Measurements from ENCODE around the gene RABAC1.

The RABAC1 gene

DNA sequence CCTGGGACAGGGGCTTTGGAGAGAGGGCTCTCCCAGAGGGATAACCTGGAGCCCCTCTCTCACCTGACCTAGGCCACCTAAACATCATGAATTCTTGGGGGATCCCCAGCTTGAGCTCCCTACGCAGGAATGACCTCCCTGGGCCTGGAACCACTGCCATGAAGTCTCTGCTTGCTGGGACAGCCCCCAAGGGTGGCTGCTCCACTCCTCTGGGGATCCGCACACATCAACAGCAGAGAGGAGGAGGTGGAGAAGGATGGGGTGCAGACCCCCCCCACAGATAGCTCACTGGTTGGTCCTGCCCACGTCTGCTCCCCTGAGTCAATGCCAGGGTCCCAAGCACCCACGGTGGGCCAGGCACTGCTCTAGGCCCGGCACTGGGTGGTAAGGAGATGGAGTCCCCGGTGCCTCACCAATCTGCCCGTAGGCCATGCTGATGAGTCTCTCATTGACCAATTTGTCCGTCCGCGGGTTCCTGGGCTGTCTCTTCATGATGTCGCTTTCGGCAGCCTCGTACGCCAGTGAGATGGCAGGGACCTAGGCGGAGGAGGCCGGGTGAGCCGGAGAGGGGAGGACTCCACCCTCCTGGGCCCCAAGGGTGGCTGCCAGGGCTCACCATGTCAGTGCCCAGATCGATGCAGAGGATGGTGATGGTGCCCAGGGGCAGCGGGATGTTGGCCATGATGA is 10.8 kb upstream of the RABAC1 start:
- no peak for TF ChIP-seq ZNF274 (IDR thresholded peaks at IDR 0.05; ENCODE audit: low read depth, low read length)
- no peak overlapping the region for H3K4me3 ChIP-seq (ENCODE audit: low read length)

DNA sequence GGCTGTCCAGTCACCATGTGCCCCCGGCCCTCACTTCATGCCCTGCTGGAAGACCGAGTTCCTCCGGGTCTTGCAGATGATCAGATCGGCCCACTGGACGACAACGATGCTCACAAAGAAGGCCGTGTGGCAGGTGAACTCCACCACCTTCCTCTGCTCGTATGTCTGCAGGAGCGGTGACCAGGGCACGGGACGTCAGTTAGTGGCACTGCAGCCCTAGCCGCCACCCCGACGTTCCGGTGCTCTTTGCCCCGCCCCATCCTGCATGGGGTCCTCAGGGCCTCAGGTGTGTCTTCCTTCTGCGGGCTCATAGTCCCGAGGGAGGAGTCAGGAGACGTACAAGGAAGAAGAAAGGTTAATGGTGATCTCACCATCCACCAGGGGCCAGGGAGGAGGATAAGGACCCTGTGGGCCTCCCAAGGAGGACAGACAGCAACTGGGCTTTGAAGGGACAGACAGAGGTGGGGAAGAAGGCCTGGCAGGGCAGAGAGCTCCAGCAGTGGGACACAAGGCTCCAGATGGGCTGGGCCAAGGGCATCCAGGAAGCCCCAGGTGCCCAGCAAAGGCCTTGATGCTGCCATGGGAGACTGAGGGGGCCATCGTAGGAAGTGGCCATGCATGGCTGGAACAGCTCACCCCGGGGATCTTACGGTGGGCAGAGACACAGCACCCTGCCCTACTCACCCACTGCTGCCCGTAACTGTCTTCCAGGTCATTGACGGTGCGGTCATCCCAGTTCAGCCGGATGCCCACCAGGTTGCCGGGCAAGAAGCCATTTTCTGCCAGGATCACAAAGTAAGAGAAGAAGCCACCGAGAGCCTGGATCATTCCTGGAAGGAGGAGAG is 9.9 kb upstream of the RABAC1 start:
- H3K4me3 ChIP-seq (ENCODE audit: low read length), result no peak overlapping the region
- TF ChIP-seq ZNF274 (IDR thresholded peaks at IDR 0.05; ENCODE audit: low read depth, low read length), result no peak

DNA sequence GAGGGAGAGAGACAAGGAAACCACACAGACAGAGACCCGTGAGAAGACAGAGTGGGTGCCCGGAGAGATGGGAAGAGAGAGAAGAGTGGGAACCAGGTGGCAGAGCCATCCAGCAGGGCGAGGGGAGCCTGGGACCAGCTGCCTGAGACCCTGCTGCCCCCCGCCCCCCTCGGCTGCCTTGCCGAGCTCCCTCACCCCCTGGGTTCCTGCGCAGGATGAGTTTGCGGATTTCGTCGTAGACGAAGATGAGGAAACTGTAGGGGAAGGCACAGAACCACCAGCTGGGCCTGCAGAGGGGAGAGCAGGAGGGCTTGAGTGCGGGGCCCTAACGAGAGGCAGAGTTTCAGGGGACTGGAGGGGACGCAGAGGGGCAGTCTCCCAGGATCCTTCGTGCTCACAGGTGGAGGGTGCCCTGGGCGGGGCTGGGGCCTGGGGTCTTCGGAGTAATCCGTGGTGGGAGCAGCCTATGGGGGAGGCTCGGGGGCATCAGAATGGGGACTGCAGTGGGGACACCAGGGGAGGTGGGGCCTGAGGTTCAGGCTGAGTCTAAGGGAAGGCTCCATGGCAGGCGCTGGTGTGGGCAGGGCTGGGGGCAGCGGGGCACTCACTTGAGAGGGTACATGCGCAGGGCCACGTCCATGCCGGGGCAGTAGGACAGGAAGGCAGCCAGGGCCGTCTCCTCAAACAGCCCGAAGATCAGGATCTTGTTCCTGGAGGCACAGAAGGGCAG is 8.1 kb upstream of the RABAC1 start:
- TF ChIP-seq ZNF274 (IDR thresholded peaks at IDR 0.05; ENCODE audit: low read depth, low read length), result no peak

DNA sequence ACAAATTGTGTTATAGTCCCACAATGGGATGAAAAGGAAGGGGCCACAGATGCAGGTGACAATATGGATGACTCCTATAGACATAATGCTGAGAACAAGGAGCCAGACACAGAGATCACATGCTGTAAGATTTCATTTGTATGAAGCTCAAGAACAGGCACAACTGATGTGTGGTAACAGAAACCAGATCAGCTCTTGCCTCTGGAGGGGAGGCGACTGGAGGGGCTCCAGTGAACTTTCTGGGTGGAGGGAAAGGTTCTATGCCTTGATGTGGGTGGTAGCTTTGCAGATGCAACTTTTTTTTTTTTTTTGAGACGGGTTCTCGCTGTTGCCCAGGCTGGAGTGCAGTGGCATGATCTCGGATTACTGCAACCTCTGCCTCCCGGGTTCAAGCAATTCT is 6.0 kb upstream of the RABAC1 start:
- no peak overlapping the region for H3K4me3 ChIP-seq (ENCODE audit: low read length)
- TF ChIP-seq ZNF274 (IDR thresholded peaks at IDR 0.05; ENCODE audit: low read depth, low read length), result no peak

More for the DNA sequence above, 8.1 kb upstream of the RABAC1 start:
- H3K4me3 ChIP-seq (ENCODE audit: low read length), result no peak overlapping the region

DNA sequence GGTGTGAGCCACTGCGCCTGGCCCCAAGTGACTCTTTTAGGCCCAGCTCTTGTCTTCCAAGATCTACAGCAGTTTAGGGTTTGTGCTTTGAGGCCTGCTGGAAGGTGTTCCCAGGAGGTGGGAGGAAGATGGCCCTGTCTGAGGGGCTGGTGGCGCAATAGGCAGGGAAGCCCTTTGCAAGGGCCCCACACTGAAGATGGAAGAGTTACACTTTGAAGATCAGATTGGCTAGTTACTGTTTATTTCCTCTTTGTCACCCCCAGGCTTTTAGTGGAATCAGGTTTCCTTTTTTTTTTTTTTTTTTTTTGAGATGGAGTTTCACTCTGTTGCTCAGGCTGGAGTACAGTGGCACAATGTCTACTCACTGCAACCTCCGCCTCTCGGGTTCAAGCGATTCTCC is 1.9 kb upstream of the RABAC1 start:
- no peak overlapping the region for H3K4me3 ChIP-seq (ENCODE audit: low read length)
- TF ChIP-seq ZNF274 (IDR thresholded peaks at IDR 0.05; ENCODE audit: low read depth, low read length), result no peak

DNA sequence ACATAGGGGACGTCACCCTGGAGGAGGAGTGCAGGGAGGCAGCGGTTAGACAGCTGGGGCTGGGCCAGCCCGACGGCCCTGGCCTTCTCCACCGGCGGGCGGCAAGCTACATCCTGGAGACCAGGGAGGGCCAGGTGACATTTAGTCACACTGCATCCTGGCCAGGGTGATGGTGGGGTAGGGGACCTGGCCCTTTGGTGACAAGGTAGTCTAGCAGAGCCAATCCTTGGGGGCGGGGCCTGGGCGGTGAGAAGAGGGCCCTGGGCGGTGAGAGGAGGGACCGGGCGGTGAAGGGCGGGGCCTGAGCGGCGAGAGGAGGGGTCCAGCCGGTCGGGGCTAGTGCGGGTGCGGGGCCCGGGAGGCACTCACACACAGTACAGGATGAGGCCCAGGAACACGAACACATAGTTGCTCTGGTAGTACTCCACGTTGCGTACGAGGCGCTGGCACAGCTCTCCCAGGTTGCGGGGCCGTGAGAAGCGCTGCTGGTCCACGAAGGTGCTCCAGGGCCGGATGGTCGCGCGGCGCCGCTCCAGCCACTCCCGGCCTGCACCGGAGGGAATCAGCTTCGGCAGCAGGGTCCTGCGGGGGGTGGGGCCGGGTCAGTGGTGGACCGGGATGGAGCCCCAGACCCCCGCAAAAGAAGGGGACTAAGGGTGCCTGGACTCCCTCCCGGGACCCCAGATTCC is 610 bp downstream of the RABAC1 start:
- peak overlapping the region; percentile 76 for H3K4me3 ChIP-seq (ENCODE audit: low read length)
- no peak for TF ChIP-seq ZNF274 (IDR thresholded peaks at IDR 0.05; ENCODE audit: low read depth, low read length)

DNA sequence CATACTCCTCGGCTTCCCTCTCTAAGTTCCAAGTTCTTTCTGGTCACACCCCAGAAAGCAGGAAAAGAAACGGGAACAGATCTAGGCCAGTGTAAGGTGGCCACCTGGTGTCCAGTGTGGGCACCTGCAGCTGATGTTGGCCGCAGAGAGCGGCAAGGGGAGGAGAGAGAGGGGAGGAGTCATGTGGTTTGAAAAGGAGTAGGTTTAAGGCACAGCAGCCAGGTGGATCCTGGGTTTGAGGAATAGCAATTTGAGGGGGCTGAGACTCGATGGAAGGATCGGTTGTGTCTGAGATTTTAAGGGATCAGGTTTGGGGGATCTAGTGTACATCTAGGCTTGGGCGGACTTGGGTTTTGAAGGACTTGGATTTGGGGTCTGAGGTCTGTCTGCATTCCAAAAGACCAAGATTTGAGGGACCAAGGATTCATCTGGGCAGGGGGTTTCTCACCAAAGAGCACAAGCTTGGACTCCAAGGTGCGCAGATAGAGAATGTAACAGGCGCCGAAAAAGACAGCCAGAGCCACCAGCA is 1.2 kb downstream of the RABAC1 start:
- peak overlapping the region; percentile 76; the same call in 1 of the 2 replicates for H3K4me3 ChIP-seq (ENCODE audit: low read length)
- no peak for TF ChIP-seq ZNF274 (IDR thresholded peaks at IDR 0.05; ENCODE audit: low read depth, low read length)

DNA sequence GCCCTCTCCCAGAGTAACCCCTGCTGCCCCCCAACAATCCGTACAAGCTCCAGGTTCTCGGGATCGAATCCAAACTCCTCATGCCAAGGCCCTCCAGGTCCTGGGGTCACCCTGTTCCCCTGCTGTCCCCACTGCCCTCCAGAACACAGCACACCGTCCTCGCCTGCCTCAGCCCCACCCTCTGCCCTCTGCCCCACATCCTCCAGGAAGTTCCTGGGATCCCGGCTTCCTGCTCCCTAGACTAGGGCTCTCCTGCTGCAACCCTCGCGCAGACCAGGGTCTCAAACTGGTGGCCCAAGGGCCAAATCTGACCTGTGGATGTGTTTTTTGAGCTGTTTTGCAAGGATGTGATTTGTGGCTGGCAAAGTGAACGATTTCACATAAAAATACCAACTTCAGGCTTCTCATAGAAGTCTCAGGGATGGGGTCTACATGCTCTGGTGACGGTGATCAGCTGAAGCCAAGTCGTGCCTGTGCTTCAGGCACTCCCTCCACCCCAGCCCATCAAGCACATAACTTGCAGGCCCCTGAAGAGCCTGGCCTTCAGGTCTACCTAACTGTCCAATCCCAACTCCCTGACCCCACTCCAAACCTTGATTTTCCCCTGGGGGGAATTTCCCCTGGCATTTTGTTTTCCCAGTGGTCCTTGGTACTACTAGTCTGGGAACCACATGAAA is 1.8 kb downstream of the RABAC1 start:
- no peak overlapping the region for H3K4me3 ChIP-seq (ENCODE audit: low read length)
- no peak for TF ChIP-seq ZNF274 (IDR thresholded peaks at IDR 0.05; ENCODE audit: low read depth, low read length)

DNA sequence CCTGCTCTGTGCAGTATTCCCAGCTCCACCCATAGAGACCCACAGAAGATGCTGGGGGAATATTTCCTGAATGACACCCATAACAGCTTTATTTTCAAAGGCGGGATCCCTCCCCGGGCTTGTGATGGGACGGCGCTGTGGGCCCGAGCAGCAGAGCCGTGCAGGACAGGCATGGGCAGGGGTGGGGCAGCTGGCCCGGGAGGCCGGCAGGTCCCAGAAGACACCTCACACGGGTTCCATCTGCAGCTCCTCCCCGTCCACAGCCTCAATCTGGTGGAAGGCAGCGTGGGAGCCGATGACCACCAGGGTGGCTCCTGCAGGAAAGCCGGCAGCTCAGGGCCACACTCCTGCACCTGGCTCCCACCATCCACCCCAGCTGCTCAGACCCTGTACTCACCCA is 2.5 kb downstream of the RABAC1 start:
- H3K4me3 ChIP-seq (ENCODE audit: low read length), result no peak overlapping the region
- no peak for TF ChIP-seq ZNF274 (IDR thresholded peaks at IDR 0.05; ENCODE audit: low read depth, low read length)

DNA sequence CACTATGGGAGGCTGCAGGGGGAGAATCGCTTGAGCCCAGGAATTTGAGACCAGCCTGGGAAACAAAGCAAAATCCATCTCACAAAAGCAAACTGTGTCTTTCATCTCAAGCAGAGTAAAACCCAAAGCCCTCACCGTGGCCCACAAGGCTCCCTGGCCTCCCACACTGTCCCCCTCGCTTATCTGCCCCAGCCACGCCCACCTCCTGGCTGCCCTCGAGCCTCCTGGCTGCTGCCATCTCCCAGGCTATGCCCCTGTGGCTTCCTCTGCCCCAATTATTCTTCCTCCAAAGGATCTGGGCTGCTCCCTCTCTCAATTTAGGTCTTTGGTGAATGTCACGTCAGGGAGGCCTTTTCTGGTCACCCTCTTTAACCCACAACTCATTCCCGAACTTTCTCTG is 3.6 kb downstream of the RABAC1 start:
- TF ChIP-seq ZNF274 (IDR thresholded peaks at IDR 0.05; ENCODE audit: low read depth, low read length), result no peak

DNA sequence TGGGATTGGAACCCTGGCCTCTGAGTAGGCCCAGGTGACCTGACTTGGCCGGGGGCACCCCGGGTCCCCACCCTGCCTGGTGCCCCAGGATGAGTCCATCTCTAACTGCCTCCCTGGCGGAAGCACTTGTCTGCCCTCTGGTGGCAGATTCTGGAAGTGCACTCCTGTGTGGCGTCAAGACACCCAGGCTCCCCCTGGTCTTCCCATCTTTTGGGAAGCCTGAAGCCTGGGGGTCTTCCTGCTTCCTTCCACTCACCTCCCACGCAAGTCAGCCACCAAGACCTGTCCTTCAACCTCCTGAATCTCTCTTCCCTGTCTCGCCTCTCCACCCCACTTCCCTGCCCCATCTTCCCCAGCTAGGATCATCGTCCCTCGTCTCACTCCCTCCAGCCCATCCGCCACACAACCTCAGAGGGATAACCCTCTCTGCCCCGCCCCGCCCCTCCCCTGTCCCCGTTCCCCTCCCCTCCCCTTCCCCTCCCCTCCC is 7.4 kb downstream of the RABAC1 start:
- TF ChIP-seq ZNF274 (IDR thresholded peaks at IDR 0.05; ENCODE audit: low read depth, low read length), result no peak
- no peak overlapping the region for H3K4me3 ChIP-seq (ENCODE audit: low read length)

More for the DNA sequence above, 3.6 kb downstream of the RABAC1 start:
- no peak overlapping the region for H3K4me3 ChIP-seq (ENCODE audit: low read length)

DNA sequence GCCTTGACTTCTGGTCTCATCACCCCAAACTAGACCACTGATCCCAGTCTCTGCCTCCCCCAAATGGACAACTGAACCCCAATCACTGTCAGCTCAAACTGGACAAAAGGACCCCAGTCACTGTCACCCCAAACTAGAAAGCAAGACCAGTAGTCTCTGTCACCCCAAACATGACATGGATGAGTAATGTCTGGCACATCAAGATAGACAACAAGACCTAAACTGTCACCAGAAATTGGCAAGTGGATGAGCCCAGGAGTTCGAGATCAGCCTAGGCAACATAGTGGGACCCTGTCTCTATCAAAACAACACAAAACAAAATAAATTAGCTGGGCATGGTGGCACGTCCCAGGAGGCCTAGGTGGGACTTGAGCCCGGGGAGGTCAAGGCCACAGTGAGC is 12.0 kb downstream of the RABAC1 start:
- TF ChIP-seq ZNF274 (IDR thresholded peaks at IDR 0.05; ENCODE audit: low read depth, low read length), result no peak
- no peak overlapping the region for H3K4me3 ChIP-seq (ENCODE audit: low read length)

DNA sequence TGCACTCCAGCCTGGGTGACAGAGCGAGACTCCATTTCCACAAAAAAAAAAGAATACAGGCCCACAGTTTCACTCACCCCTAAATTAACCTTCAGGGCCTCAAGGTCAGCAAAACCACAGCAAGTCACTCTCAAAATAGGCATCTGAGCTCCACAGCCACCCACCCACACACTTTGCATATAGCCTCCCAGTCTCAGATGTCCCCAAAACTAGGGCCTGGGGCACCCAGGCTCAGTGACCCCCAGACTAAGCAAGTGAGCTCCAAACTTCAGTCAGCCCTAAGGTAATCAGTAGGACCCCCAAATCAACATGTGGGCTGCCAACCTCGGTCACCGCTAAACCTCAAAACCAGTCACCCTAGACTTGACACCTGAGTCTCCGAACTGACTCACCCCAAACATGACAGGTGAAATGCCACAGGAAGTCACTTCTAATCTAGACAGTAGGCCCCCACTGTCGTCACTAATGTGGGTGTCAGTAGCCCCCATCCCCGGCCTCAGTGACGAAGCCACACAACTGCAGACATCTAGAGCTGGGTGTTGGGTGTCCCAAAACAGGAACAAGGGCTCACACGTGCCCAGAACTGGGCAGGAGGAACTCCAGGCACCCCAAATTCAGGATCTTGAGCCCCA is 13.9 kb downstream of the RABAC1 start:
- no peak for TF ChIP-seq ZNF274 (IDR thresholded peaks at IDR 0.05; ENCODE audit: low read depth, low read length)
- H3K4me3 ChIP-seq (ENCODE audit: low read length), result no peak overlapping the region; the same call in 1 of the 2 replicates
